Posterior cingulate gyrus (tissue), 11 donors: ENCODE results near the gene SORCS3.

Experiments
- DNase-seq, 10 donors: peaks; one replicate each; pipeline versions ENCODE4 v3.0.0 to v3.0.0-alpha.2; 2020 to 2021; ENCODE audit warnings: mixed read lengths in 3 of 10
- intact Hi-C: fragments of 100-400 bp; cut with DNase I; formaldehyde crosslinking; loops from one replicate; pipeline ENCODE4 v1.15.1; 2023

SORCS3 gene

GRCh38 chr10:104641187-104641936 is at the start of gene SORCS3:
Gene SORCS3, plus strand, starts transcription at chr10:104641290.
- DNase-seq: peak in 2 of 10 donors; percentile 81 to 86
- intact Hi-C loops: loop anchor here (5.0 kb wide), 2 partner anchors 136 to 286 kb away; no protein-coding TSS in a partner anchor

- no peak for DNase-seq
- intact Hi-C loops: no loop called here
Observed at GRCh38 chr10:104591441-104591840, 49.6 kb upstream of the SORCS3 start.

- intact Hi-C loops: no loop called here
Observed at GRCh38 chr10:104601166-104601565, 39.9 kb upstream of the SORCS3 start.

GRCh38 chr10:104608091-104608828 is 32.8 kb upstream of the SORCS3 start:
- intact Hi-C loops: no loop called here
- DNase-seq: no peak

More at GRCh38 chr10:104601166-104601565, 39.9 kb upstream of the SORCS3 start:
- no peak for DNase-seq

GRCh38 chr10:104612571-104613205 is 28.4 kb upstream of the SORCS3 start:
- intact Hi-C loops: no loop called here
- DNase-seq: no peak

GRCh38 chr10:104613406-104613805 is 27.7 kb upstream of the SORCS3 start:
- intact Hi-C loops: no loop called here
- no peak for DNase-seq

GRCh38 chr10:104614245-104614831 is 26.8 kb upstream of the SORCS3 start:
- intact Hi-C loops: no loop called here

GRCh38 chr10:104615136-104615535 is 26.0 kb upstream of the SORCS3 start:
- intact Hi-C loops: no loop called here
- DNase-seq: no peak

More at GRCh38 chr10:104614245-104614831, 26.8 kb upstream of the SORCS3 start:
- no peak for DNase-seq

GRCh38 chr10:104617831-104618230 is 23.3 kb upstream of the SORCS3 start:
- intact Hi-C loops: no loop called here
- no peak for DNase-seq

GRCh38 chr10:104622175-104622574 is 18.9 kb upstream of the SORCS3 start:
- DNase-seq: no peak
- intact Hi-C loops: no loop called here

GRCh38 chr10:104622598-104623209 is 18.4 kb upstream of the SORCS3 start:
- intact Hi-C loops: no loop called here
- DNase-seq: no peak

GRCh38 chr10:104630731-104631130 is 10.4 kb upstream of the SORCS3 start:
- intact Hi-C loops: no loop called here
- DNase-seq: no peak

GRCh38 chr10:104631946-104632345 is 9.1 kb upstream of the SORCS3 start:
- intact Hi-C loops: no loop called here

GRCh38 chr10:104638861-104639589 is 2.1 kb upstream of the SORCS3 start:
- intact Hi-C loops: no loop called here
- peak in 6 of 10 donors; percentile 43 to 90 (median 50) for DNase-seq

More at GRCh38 chr10:104631946-104632345, 9.1 kb upstream of the SORCS3 start:
- DNase-seq: no peak

GRCh38 chr10:104639590-104640338 is 1.3 kb upstream of the SORCS3 start:
- DNase-seq: peak in 2 of 10 donors; percentile 68 to 85
- intact Hi-C loops: loop anchor here (5.0 kb wide), 2 partner anchors 138 to 288 kb away; no protein-coding TSS in a partner anchor

GRCh38 chr10:104640339-104641186 is 527 bp upstream of the SORCS3 start:
- intact Hi-C loops: loop anchor here (5.0 kb wide), 2 partner anchors 137 to 287 kb away; no protein-coding TSS in a partner anchor
- peak in 2 of 10 donors; percentile 80 to 88 for DNase-seq

GRCh38 chr10:104641937-104642657 is 1.0 kb downstream of the SORCS3 start:
- intact Hi-C loops: loop anchor here (5.0 kb wide), 2 partner anchors 135 to 285 kb away; no protein-coding TSS in a partner anchor
- DNase-seq: no peak
